Uterus (tissue), 2 donors: ENCODE measurements around the gene ZNF154.

ENCODE experiments used
- CTCF ChIP-seq, 4 experiments: fragments of 200-600 bp in 2 of 4; fragments of 450-650 bp in 2 of 4; sonication (generic) in 2 of 4; IDR thresholded peaks; one replicate each; pipeline ENCODE4 v1.5.1; 2016 to 2019; ENCODE audit warnings: antibody characterized with exemption in 4 of 4, mild to moderate bottlenecking in 2 of 4, moderate library complexity in 1 of 4
- POLR2A ChIP-seq, 2 donors: fragments of 450-650 bp; IDR thresholded peaks; one replicate each; pipeline ENCODE4 v1.6.1; 2016; ENCODE audit warnings: antibody characterized with exemption in 2 of 2, mild to moderate bottlenecking in 1 of 2, moderate library complexity in 1 of 2

- TF ChIP-seq CTCF (IDR thresholded peaks at IDR 0.05) (no peak), POLR2A (IDR thresholded peaks at IDR 0.05) (no peak)
Measured at GRCh38 chr19:57656346-57656745, 52.7 kb downstream of the ZNF154 start.
